GM18868 (cell line): ENCODE measurements around the gene FUZ.

Experiments
- ATAC-seq: cut with Tn5 transposase; IDR thresholded peaks from one replicate; pipeline ENCODE4 v1.9.1; 2021; ENCODE audit warnings: mild to moderate bottlenecking, moderate library complexity; ENCODE audit not compliant: unreplicated experiment

FUZ gene

GRCh38 chr19:49851456-49852259 is 38.6 kb upstream of the FUZ start:
- peak; percentile 5 for ATAC-seq

- peak; percentile 75 for ATAC-seq
These were observed 37.6 kb upstream of the FUZ start, which contains the start of gene PTOV1 for GRCh38 chr19:49850487-49851342. Gene PTOV1, plus strand, starts transcription at chr19:49851159.

GRCh38 chr19:49850221-49850486 is 37.1 kb upstream of the FUZ start:
- ATAC-seq = no peak

- ATAC-seq = no peak
These were observed 36.5 kb upstream of the FUZ start for GRCh38 chr19:49849433-49850220.

- ATAC-seq = no peak
These were observed 35.8 kb upstream of the FUZ start for GRCh38 chr19:49848938-49849337.

- no peak for ATAC-seq
These were observed 34.9 kb upstream of the FUZ start for GRCh38 chr19:49847731-49848696.

- ATAC-seq = no peak
These were observed 33.3 kb upstream of the FUZ start for GRCh38 chr19:49846408-49846807.

GRCh38 chr19:49845414-49845813 is 32.3 kb upstream of the FUZ start:
- ATAC-seq = no peak

GRCh38 chr19:49844138-49845095 is 31.3 kb upstream of the FUZ start:
- no peak for ATAC-seq

- ATAC-seq = no peak
These were observed 30.2 kb upstream of the FUZ start for GRCh38 chr19:49843265-49843664.

- ATAC-seq = no peak
These were observed 27.7 kb upstream of the FUZ start for GRCh38 chr19:49840736-49841249.

GRCh38 chr19:49840321-49840720 is 27.2 kb upstream of the FUZ start:
- ATAC-seq = no peak

- no peak for ATAC-seq
These were observed 26.6 kb upstream of the FUZ start for GRCh38 chr19:49839713-49840112.

- no peak for ATAC-seq
These were observed 25.9 kb upstream of the FUZ start for GRCh38 chr19:49838885-49839588.

GRCh38 chr19:49837425-49837824 is 24.3 kb upstream of the FUZ start:
- no peak for ATAC-seq

GRCh38 chr19:49837009-49837310 is 23.9 kb upstream of the FUZ start:
- no peak for ATAC-seq

GRCh38 chr19:49836176-49837008 is 23.3 kb upstream of the FUZ start:
- no peak for ATAC-seq

GRCh38 chr19:49835562-49835961 is 22.5 kb upstream of the FUZ start:
- no peak for ATAC-seq
